Ammon's horn (tissue), 1 donor: ENCODE data around the gene CA5B.
"Not testable (repeated sequence)": the region's sequence is repeated elsewhere in the genome, so short reads cannot be mapped to it uniquely, and the experiment has no call there.

Experiments
- DNase-seq: peaks from one replicate; pipeline ENCODE4 v3.0.0-alpha.2; 2016; ENCODE audit warnings: low spot score

Gene CA5B, protein sequence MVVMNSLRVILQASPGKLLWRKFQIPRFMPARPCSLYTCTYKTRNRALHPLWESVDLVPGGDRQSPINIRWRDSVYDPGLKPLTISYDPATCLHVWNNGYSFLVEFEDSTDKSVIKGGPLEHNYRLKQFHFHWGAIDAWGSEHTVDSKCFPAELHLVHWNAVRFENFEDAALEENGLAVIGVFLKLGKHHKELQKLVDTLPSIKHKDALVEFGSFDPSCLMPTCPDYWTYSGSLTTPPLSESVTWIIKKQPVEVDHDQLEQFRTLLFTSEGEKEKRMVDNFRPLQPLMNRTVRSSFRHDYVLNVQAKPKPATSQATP

GRCh38 chrX:15737959-15738902 is at the start of gene CA5B:
Gene CA5B (plus strand): TSS chrX:15738270. CDS start chrX:15750024, 11,754 bp downstream.
- peak; percentile 92 for DNase-seq

DNA sequence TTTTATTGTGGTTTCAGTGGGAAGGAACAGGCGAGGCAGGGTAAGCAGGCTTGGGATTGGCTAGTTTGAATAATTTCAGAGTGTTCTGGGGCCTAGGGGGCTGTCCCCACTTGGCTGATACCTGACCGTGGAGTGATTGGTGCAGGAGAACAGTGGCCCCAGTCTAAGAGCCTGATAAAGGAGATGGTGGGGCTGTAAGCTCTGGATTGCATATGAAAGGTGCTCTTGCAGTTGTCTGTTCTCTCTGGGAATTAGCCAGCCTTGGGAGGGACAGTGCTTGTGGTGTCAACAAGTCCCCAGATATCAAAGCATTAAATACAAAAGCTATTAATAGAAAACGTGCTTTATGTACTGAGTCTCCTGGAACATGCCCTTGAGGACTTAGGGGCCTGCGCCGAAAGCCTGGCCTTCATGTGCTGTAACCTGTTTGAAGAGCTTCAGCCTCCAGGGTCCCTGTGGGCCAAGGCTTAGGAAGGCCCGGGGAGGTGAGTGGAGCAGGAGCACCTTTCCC is 43.1 kb upstream of the CA5B start:
- no peak for DNase-seq

DNA sequence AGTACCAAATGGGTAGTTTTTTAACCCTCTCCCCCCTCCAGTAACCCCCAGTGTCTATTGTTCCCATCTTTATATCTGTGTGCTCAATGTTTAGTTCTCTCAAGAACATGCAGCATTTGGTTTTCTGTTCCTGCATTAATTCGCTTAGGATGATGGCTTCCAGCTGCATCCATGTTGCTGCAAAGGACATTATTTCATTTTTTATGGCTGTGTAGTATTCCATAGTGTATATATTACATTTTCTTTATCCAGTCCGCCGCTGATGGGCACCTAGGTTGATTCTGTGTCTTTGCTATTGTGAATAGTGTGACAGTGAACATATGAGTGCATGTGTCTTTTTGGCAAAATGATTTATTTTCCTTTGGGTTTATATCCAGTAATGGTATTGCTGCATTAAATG is 41.6 kb upstream of the CA5B start:
- DNase-seq, result no peak

- DNase-seq, result no peak
These were observed 35.3 kb upstream of the CA5B start for GRCh38 chrX:15702488-15703371.

DNA sequence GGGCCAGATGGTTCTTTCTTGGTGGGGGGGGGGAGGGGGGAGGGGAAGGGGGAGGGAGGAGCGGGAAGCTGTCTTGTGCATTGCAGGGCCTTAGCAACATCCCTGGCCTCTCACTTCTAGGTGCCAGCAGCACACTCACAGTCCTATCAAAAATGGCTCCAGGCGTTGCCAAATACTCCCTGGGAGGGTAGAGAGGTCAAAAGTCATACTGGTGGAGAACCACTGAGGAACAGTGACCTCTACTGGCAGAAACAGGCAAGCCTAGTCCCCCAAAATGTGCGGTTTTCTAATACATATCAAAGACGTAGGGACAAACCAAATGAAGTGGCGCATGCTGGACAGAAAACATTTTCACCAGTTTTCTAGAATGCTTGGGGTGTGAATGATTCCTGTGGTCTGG is 34.3 kb upstream of the CA5B start:
- not testable (repeated sequence) for DNase-seq

DNA sequence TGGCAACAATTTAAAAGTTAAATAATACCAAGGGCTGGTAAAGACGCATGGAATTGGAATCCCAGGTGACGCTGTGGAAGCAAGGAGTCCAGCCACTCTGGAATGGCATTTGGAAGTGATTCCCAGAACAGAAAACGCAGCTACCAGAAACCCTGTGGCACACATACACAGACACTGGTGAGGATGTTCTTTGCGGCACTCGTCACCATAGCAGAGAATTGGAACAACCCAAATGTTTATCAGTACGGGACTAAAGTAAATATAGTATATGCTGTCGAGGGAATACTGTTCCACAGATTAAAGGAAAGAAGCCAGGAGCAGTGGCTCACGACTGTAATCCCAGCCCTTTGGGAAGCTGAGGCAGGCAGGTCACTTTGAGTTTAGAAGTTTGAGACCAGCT is 33.8 kb upstream of the CA5B start:
- not testable (repeated sequence) for DNase-seq

GRCh38 chrX:15714529-15714928 is 23.5 kb upstream of the CA5B start:
- DNase-seq, result peak; percentile 26

DNA sequence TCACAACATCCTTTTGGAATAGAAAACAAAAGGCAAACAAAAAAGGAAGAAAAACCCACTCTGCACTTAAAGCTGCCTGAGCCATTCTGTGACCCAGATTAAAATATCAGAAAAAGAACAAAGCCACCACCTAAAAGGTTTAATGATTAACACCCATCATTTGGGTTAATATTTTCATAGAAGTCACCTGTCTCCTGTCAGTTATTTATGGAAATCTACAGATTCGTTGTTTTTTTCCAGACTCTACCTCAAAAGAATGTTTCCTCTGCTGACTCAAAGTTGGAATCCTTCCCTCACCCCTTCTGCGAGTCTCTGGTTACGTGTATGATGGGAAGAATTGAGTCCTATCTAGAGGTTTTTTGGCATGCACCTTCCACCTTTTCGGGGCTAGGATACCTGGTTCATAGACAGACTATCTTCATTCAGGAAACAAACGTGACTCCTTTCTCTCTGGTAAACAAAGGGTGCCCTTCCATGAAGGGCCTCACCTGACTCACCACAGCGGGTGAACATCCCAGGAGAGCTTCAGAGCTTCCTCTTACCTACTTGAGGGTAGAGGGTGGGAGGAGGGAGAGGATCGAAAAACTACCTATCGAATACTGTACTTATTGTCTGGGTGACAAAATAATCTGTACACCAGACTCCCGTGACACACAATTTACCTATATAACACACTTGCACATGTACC is 19.6 kb upstream of the CA5B start:
- no peak for DNase-seq

- no peak for DNase-seq
These were observed 18.6 kb upstream of the CA5B start for GRCh38 chrX:15719324-15719968.

DNA sequence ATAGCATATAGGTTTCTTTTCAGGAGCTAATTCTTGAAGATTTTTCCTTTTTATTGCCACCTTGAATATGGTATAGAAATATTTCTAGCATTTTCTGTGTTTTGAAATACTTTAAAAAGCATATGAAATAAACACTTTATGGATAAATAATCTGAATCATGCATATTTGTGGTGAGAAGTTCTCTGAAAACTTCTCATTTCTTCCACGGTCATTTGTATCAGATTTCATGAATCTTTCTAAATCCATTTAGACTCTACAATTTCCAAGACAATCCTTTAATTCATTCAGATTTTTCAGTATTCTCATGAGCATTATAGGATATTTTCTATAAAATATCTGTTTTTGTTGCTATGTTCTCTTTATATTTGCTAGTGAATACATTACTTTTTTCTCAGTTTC is 16.2 kb upstream of the CA5B start:
- DNase-seq, result no peak

DNA sequence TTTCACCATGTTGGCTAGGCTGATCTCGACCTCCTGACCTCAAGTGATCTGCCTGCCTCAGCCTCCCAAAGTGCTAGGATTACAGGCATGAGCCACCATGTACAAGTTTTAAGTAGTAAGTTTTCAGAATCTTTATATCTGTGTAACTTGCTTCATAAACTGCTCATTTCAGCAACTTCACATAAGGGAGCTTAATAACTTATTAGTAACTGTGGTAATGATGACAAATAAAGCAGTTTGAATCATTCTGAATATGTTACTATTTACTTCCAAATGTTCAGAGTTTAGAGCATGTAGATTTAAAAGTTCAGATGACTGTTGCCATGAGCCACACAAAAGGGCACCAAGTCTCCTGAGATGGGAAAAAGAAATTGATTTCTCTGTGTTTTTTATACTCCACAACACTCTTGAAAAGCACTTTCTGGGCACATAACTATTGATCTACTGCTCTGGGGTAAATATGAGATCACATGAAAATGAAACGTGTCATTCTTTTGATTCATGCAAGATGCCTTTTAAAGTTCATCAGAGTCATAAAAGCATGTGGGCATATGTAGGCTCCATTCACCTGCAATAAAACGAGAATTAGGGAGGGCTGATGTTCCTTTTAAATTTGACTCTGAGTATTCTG is 14.1 kb upstream of the CA5B start:
- no peak for DNase-seq

DNA sequence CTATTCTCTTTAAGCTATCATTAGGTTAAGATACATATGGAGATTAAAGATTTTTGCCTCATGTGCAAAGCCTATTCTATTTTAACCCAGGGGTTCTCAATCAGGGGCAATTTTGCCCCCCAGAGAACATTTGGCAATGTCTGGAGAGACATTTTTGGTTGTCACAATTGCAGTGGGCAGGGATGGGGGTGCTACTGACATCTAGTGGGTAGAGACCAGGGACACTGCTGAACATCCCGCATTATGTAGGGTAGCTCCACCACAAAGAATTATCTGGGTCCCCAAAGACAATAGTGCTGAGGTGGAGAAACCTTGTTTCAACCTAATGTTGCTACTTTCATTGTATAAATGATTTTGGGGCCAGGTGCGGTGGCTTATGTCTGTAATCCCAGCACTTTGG is 13.2 kb upstream of the CA5B start:
- no peak for DNase-seq

DNA sequence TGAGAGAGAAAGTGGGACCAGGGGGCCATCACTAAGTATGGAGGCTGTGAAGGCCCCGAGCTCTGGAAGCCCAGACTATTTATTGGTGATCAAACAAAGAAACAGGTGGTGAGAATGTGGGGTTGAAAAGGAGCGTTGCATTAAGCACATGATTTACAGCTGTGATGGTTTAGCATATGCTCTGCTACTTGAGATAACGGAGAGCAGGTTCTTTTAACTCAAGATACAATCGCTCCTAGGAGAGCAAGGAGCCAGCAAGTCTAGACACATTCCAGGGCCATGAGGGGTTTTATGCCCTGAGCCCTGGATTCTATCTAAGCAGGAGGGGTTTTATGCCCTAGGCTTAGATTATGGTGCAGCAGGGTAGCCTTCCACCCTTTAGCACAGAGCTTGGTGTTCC is 6.7 kb upstream of the CA5B start:
- DNase-seq, result not testable (repeated sequence)

GRCh38 chrX:15737190-15737958 is 696 bp upstream of the CA5B start:
- no peak for DNase-seq

DNA sequence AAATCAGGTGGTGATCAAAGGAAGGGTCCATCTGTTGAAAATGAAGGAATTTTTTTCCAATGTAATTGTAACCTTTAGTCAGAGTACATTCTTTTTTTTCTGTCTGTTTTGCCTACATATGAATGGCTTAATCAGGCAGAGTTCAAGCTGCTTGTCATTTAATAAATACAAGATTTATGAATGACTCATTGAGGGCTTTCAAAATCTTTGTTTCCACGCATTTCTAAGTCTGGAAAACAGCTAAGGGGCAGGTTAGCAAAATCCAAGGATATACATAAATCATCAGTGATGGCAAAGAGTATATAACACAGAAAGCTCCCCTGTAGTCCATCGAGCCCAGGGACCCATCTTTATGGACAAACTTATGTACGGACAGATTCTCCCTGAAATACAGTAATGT is 1.8 kb downstream of the CA5B start:
- no peak for DNase-seq

GRCh38 chrX:15744181-15744867 is 6.3 kb downstream of the CA5B start:
- no peak for DNase-seq

DNA sequence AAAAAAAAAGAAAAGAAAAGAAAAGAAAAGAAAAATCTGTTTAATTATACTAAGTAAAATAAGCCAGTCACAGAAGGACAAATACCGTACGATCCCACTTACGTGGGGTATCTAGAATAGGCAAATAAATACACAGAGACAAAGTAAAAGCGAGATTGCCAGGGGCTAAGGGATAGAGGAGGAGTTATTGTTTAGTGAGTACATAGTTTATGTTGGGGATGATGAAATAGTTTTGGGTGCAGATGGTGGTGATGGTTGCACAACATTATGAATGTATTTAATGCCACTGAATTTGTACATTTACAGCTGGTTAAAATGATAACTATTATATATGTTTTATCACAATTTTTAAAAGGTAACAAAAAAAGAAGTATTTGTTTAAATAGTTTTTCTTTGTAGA is 7.1 kb downstream of the CA5B start:
- DNase-seq, result no peak

DNA sequence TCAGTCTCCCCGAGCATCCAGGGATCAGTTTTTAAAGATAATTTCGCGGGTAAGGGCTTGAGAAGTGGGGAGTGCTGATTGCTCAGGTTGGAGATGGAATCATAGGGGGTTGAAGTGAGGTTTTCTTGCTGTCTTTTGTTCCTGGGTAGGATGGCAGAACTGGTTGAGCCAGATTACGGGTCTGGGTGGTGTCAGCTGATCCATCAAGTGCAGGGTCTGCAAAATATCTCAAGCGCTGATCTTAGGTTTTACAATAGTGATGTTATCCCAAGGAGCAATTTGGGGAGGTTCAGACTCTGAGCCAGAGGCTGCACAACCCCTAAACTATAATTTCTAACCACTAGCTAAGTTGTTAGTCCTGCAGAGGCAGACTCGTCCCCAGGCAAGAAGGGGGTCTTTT is 8.6 kb downstream of the CA5B start:
- not testable (repeated sequence) for DNase-seq

DNA sequence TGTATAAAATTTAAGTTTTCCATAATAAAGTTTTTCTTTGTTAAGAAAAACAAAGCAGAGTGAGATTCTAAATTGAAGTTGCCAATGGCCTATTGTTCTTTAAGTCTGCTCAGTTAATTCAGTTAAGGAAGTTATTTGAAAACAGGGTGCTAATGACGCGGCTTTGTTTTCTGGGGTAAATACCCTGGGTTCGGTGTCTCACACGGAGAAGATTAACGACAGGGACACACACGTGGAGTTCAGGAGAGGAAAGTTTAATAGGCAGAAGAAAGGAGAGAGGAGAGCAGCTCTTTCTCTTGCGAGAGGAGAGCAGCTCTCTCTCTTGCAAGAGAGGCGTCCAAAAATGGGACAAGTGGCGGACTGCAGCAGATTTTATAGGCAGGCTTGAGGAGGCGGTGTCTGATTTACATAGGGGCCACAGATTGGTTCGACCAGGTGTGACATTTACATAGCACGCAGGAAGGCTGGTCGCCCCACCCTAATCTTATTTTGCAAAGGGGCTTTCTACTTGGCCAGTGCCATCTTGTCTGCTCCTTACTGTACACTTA is 9.6 kb downstream of the CA5B start:
- DNase-seq, result no peak
